HFF-Myc (cell line): ENCODE results near the gene ASPHD1.
A peak's percentile ranks its signal among the peaks of the same experiment; 100 is the strongest.

Source experiments
- DNase-seq: peaks from one replicate; pipeline ENCODE4 v3.0.0-alpha.2; 2011; ENCODE audit warnings: low read depth; ENCODE audit errors: extremely low read depth
- H3K4me3 ChIP-seq: replicated peaks from 2 replicates; pipeline ENCODE4 v1.5.1; 2011; ENCODE audit warnings: low read depth, mild to moderate bottlenecking, control low read depth, low read length
- TF ChIP-seq, protein P1 (sequence below): IDR thresholded peaks from 2 replicates; pipeline ENCODE4 v1.5.1; 2012; ENCODE audit warnings: mild to moderate bottlenecking, low read depth, low read length, control low read depth; ENCODE audit errors: missing control alignments

Gene ASPHD1, protein sequence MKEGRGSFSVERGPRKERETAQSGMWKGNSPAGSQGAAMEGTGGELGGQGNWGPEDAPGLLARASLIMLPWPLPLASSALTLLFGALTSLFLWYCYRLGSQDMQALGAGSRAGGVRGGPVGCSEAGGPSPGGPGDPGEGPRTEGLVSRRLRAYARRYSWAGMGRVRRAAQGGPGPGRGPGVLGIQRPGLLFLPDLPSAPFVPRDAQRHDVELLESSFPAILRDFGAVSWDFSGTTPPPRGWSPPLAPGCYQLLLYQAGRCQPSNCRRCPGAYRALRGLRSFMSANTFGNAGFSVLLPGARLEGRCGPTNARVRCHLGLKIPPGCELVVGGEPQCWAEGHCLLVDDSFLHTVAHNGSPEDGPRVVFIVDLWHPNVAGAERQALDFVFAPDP

DNA sequence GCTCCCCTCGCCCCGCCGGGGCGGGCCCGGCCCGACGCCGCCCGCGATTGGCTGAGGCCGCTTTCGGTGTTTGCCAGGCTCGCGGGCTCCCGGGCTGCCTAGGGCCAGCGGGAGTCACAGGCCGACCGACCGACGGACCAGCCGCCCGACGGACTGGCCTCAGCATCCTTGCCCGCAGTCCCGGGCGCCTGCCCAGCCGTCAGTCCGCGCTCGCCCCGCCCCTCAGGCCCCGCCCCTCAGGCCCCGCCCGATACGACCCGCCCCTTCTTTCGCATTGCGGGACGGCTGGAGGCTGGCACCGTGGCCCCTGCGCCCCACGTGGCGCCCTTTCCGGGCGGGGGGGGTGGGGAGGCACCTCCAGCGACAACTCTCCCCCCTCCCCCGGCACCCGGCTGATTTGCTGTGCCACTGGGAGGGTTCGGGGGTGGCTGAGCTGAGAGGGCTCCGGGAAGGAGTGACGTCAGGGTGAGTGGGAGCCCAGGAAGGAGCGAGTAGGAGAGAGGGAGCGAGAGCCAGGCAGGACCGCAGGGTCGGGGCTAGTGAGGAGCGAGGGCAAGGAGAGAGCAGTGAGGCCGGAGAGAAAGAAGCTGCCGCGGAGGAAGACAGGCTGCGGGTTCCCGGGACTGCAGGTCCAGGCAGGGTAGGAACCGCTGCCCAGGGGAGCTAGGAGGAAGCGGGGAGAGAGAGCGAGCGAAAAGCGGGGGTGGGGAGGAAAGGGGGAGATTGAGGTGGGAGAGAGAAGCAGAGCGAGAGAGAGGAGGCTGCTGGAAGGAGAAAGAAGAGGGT is at the start of gene ASPHD1:
TSS of gene ASPHD1 (plus strand) at position 387 of the 786 bp plus-strand sequence. CDS start 484 bp downstream, outside the sequence.
- TF ChIP-seq, protein P1, sequence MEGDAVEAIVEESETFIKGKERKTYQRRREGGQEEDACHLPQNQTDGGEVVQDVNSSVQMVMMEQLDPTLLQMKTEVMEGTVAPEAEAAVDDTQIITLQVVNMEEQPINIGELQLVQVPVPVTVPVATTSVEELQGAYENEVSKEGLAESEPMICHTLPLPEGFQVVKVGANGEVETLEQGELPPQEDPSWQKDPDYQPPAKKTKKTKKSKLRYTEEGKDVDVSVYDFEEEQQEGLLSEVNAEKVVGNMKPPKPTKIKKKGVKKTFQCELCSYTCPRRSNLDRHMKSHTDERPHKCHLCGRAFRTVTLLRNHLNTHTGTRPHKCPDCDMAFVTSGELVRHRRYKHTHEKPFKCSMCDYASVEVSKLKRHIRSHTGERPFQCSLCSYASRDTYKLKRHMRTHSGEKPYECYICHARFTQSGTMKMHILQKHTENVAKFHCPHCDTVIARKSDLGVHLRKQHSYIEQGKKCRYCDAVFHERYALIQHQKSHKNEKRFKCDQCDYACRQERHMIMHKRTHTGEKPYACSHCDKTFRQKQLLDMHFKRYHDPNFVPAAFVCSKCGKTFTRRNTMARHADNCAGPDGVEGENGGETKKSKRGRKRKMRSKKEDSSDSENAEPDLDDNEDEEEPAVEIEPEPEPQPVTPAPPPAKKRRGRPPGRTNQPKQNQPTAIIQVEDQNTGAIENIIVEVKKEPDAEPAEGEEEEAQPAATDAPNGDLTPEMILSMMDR, result no peak
- peak within 1 kb of the TSS; percentile 62 for H3K4me3 ChIP-seq
- DNase-seq, result peak; percentile 35

DNA sequence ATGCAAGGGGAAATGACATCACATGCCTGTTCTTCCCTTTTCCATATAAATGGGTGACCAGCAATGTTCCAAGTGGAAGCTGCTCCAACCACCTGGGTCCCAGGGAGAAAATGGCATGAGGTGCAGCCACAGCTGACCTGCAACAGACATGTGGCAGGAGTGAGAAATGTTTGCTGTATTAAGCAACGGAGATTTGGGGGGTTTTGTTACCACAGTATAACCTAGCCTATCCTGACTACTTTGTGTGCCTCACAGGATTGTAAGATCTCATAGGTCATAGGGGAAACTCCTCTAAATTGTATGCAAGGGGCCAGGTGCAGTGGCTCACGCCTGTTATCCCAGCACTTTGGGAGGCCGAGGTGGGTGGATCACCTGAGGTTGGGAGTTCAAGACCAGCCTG is 49.3 kb upstream of the ASPHD1 start:
- no peak for DNase-seq
- TF ChIP-seq, protein P1, result no peak

DNA sequence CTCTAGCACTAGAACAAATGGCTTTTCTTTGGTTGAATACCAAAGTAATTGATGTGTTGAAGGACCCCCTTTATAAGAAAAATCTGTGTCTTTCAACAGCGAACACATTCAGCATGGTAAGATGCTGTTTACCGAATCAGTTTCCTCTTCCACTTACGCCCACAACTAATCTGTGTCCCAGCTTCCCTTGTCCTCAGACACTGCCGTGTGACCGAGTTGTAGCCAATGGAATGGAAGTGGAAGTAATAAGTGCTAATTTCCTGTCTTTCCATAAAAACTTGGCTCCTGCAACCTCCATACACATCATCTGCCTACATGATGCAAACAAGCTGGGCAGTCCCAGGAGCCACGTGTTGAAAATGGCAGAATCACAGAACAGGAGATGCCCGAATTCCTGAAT is 47.6 kb upstream of the ASPHD1 start:
- H3K4me3 ChIP-seq, result no peak overlapping the region
- TF ChIP-seq, protein P1, result no peak
- DNase-seq, result peak; percentile 52

More for the DNA sequence above, 49.3 kb upstream of the ASPHD1 start:
- no peak overlapping the region for H3K4me3 ChIP-seq

DNA sequence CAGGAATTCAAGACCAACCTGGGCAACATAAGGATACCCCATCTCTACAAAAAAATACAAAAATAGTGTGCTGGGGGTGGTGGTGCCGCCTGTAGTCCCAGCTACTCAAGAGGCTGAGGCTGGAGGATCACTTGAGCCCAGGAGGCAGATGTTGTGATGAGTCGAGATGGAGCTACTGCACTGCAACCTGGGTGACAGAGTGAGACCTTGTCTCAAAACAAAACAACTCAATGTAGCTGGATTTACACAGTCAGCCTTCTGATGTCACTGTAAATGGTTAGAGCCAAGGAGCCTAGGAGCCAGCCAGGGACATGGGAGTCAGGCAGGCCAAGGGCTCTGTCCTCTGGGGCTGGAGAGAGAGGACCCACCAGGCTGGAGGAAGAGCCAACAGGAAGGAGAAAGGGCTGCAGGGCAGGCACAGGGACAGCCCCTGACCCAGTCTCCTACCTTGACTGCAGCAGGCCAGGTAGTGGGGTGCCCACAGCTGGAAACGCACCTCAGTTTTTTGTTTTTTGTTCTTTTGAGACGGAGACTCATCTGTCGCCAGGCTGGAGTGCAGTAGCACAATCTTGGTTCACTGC is 45.7 kb upstream of the ASPHD1 start:
- H3K4me3 ChIP-seq, result no peak overlapping the region
- TF ChIP-seq, protein P1, result no peak
- DNase-seq, result no peak

DNA sequence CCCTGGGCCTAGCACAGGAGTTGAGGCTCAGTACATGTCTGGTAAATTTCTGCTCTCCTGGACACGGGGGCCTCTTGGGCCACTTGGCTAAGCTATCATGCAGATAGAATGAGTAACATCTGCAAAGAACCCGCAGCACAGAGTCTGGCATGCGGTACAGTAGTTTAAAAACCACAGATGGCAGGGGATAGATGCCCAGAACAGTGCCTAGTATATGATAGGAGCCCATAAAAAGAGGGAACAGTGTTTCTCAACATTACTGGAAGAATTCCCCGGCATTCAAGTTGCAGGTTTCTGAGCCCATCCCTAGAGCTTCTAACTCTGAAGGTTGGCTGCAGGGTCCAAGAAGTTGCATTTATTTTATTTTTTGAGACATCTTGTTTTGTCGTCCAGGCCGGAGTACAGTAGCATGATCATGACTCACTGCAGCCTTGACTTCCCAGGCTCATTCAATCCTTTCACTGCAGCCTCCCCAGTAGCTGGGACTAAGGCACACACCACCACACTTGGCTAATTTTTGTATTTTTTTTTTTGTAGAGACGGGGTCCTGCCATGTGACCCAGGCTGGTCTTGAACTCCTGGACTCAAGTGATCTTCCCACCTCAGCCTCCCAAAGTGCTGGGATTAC is 43.0 kb upstream of the ASPHD1 start:
- TF ChIP-seq, protein P1, result no peak
- no peak overlapping the region for H3K4me3 ChIP-seq
- DNase-seq, result peak; percentile 19

DNA sequence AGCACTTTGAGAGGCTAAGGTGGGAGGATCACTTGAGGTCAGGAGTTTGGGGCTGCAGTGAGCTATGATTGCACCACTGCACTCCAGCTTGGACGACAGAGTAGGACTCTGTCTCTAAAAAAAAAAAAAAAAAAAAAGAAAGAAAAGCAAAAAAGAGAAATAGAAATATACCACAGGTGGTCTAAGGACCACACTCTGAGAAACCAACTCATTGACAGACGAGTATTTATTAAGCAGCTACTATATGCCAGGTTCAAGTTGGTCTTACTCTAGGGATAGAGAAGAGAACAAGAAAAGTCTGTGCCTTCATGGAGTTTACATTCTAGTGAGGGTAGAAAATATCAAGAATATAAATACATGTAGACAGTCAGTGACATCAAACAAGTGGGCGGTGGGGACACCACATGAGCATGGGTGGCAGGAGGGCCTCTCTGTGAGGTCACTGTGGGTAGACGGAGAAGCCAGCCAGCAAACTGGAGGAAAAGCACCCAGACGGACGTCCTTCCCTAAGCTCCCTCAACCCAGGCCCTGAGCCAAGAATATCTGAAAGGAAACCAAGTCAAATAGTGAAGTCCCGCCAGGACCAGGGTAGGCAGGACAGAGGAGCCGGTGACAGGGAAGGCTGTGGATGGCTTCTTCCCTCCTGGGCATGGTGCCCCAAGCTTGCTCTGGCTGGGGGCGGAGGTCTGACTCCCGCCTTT is 42.0 kb upstream of the ASPHD1 start:
- H3K4me3 ChIP-seq, result no peak overlapping the region
- TF ChIP-seq, protein P1, result no peak
- no peak for DNase-seq
